Measurements from ENCODE around the gene INSC.

INSC gene

GRCh38 chr11:15108592-15109130, 6.1 kb upstream of the INSC start:
- no peak for DNase-seq (ENCODE audit: low read depth)

DNA sequence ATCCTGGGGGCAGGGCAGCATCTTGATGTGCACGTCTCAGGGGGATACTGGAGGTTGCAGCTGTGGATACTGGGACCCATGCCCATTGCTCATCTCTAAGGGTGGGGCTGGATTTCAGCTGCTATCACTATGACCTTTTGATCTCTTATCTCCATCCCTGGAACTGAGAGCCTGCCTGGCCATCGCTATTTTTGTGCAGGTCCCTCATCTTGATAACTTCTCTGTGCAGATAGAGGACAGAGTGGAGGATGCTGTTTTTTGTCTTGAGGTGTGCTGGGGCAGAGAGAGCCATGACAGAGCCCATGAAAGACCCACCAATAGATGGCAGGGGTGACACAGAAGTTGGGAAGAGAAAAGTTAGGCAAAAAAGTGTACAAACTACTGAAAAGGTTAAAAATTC, 5.1 kb upstream of the INSC start:
- DNase-seq (ENCODE audit: low read depth) = no peak

- no peak for DNase-seq (ENCODE audit: low read depth)
Observed at GRCh38 chr11:15111215-15111614, 3.5 kb upstream of the INSC start.

DNA sequence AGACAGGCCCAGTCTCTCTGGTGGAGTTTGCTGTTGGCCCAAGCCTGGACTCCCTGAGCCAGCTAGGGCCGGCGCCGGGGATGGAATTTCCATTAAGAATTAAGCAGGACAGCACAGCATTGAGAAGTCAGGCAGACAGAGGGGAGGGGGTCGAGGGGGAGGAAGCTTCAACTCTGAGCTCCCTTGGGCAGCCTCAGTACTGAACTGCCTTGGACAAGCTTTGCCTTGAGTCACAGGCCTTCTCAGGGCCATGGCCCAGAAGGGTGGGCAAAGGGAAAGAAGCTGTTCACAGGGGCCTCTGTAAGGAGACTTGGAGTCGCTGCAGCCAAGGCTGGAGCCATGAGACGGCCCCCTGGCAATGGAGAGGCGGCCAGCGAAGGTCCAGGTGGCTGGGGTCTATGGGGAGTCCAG, 2.6 kb upstream of the INSC start:
- no peak for DNase-seq (ENCODE audit: low read depth)

- no peak for DNase-seq (ENCODE audit: low read depth)
Observed at GRCh38 chr11:15113381-15113780, 1.3 kb upstream of the INSC start.

- no peak for DNase-seq (ENCODE audit: low read depth)
Observed at GRCh38 chr11:15115686-15116085, 963 bp downstream of the INSC start.

- no peak for DNase-seq (ENCODE audit: low read depth)
Observed at GRCh38 chr11:15117751-15118150, 3.0 kb downstream of the INSC start.

DNA sequence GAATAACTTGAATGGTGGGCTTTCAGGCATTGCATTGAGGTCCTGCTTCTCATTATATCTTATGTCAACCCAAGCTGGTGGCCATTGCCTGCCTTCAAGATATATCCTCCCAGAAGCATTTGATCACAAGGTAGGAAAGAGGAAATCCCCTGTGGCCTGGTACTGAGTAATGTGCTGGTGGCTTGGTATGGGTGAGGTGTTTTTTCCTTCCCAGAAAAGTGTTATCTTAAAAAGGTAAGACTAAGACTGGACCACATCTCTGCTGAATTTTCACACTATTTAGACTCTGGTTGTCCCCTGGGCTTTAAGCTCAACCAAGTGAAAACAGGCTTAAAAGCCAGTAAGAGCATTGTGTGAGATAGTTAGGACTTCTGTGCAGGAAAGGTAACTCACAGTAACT, 3.7 kb downstream of the INSC start:
- DNase-seq (ENCODE audit: low read depth) = no peak

- no peak for DNase-seq (ENCODE audit: low read depth)
Observed at GRCh38 chr11:15119352-15119751, 4.6 kb downstream of the INSC start.

GRCh38 chr11:15119826-15120225, 5.1 kb downstream of the INSC start:
- DNase-seq (ENCODE audit: low read depth) = no peak

DNA sequence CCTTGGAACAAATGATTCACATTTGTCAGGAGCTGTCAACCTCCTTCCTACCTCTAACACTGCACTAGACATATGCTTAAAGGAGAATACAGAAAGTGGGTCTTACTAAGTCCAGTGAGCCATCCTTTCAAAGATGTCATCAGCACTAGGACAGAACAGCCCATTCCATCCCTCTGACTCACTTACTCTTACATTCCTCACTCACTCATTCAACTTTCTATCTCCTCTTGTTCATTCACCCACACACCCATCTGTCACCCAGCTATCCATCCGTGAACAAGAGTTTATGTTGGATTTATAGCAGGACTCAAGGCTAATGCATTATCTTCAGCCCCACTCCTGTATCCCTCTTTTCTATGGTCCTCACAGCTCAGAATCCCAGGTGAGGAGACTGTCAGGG, 9.1 kb downstream of the INSC start:
- DNase-seq (ENCODE audit: low read depth) = no peak

DNA sequence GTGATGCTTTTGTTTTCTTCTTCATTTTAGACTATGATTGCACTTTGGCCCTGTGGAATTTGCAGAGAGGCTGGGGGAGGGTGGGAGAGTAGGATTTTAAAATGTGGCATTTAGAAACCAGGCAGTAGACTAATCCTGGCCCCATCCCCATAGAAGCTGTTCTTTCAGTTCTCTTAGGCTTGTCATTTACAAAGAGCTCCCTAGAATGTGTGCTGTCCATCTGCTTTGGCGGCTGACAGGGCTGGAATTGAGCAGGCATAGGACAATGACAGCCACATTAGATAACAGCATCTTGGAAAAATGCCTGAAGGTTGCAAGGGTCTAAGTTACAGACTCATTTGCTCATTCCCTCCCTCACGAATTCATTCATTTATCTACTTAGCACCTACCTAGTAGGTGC, 9.8 kb downstream of the INSC start:
- DNase-seq (ENCODE audit: low read depth) = no peak

DNA sequence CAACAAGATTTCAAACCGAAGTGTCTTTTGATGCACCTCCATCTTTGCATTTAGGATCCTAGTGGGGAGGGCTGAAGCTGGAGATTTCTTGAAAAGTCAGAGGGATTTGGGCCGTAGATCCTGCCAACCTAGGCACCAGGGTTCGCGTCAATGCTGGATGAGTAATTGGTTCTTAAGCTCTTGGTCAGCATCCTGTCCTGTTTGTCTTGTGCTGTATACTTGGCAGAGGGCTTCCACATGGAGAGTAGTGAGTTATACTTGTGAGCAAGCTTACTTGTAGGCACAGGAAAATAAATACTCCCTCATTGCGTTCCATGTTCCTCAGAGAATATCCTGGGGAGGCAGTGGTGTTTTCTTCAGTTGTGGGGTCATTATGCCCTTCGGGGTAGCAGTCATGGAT, 12.6 kb downstream of the INSC start:
- DNase-seq (ENCODE audit: low read depth) = no peak

DNA sequence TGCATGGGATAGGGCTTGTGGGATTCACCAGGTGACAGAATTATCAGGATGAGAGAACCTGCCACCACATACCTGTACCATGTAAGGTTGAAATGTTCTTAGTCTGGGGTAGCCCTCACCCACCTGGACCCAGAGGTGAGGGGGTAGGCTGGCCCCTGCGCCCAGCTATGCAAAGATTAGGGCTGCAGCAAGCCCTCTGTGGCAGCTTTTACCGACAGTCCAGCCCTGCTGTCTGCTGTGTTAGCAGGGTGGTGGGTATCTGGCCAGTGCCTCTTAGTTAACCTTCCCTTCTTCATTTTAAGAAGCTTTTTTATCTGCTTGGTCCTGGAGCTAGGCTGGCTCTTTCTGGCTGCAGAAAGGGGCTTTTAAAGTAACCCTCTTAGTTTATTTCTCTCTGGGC, 13.9 kb downstream of the INSC start:
- DNase-seq (ENCODE audit: low read depth) = no peak

- no peak for DNase-seq (ENCODE audit: low read depth)
Observed at GRCh38 chr11:15136166-15136565, 21.4 kb downstream of the INSC start.

GRCh38 chr11:15139096-15139770, 24.5 kb downstream of the INSC start:
- DNase-seq (ENCODE audit: low read depth) = no peak

DNA sequence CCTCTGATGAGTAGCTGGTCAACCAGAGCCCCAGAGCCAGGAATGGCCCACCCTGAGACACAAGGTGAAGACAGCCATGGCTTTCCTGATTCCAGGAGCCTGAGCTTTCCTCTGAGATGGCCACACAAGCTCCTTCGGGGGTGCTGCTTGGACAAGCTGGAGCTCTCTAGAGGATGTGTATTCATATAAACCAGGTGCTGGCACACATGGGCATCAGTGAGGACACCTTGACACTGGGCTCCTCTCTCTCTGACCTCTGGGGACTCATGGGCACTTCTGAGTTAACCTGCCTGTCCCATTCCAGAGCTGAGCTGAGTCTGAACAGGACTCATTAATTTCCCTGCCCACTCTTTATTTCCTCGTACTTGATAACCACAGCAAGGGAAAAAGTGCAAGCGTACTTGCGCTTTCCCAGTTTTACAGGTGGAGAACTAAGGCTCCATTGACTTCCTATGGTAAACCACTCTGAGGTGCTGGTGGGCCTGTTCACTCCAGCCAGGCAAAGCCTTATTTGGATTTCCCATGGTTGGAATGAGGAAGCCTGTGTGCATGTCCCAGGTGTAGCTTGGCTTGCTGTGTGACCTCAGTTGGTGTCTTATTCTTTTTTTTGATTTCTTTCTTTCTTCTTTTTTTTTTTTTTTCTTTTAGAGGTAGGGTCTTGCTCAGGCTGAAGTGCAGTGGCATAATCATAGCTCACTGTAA, 25.4 kb downstream of the INSC start:
- no peak for DNase-seq (ENCODE audit: low read depth)

GRCh38 chr11:15141381-15141780, 26.7 kb downstream of the INSC start:
- no peak for DNase-seq (ENCODE audit: low read depth)

DNA sequence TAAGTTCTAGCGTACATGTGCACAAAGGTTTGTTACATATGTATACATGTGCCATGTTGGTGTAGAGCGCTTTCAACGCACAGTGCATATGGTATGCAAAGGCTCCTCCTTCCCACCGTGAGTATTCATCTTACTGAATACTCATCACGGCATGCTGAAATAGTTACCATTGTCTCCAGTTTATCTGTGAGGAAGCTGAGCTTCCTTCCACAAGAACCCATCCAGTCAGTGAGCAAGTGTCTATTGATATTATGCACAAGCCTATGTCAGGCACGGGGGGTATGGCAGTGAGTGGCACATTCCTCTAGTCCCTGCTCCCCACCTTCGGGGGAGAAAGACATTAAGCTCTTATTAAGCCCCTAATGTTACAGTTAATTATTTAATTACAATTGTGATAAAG, 28.1 kb downstream of the INSC start:
- no peak for DNase-seq (ENCODE audit: low read depth)

GRCh38 chr11:15143855-15144254, 29.1 kb downstream of the INSC start:
- no peak for DNase-seq (ENCODE audit: low read depth)

DNA sequence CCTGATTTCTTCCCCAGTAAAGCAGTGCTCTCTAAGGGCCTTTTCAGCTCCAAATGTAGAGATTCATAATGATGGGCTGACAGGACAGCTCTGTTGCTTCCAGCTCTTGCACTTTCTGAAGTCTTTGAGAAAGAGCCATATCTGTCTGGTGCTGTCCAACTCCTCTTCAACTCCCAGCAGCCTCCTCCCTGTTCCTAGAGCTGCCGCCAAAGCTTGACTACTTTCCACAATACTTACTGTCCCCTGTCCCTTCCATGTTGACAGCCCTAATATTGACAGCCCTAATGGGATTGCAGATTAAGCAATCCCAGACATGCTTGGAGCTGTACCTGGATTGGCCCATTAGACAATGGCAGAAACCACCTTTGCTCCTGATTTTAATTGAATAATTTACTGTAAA, 29.6 kb downstream of the INSC start:
- no peak for DNase-seq (ENCODE audit: low read depth)

DNA sequence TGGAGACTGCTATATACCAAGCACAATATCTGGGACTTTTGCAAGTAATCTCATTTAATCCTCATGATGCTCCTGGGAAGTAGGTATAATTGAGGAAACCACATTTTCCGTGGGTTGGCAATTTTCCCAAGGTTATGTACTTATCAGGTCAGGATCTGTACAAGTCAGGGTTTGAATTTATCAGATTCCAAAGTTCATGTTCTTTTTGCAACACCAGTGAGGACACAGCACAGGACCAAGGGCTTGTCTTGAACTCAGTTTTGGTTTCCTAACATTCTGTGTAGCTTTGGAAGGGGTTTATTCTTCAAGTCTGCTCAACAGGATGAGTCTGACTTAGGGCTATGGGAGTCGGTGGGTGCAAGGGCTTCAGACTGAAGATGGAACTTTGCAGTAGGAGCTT, 30.4 kb downstream of the INSC start:
- no peak for DNase-seq (ENCODE audit: low read depth)

DNA sequence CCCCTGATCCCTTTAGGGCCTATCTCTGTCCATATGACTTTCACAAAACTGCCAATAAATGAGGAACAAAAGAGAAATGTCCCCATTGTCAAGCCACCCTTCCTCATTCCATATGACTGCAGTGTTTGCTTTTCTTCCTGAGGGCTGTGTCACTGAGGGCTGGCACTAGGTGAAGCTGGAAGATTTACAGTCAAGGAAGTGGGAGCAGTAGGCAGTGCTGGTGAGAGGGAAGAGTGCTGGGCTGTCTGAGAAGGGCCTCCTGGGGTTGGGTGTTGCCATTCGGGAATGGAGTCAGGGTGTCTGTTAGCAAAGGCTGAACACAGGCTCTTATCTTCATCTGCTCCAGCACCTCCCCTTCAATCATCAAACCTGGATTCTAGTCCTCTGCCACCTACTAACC, 30.9 kb downstream of the INSC start:
- DNase-seq (ENCODE audit: low read depth) = no peak

Measured in stimulated activated CD8-positive, alpha-beta memory T cell treated with anti-CD3 and anti-CD28 coated beads, Interleukin-15, amount 100 ng/mL, for 24 hours (primary cell).